ENCODE measurements around the gene ERC1.
"Not testable (repeated sequence)": the region's sequence is repeated elsewhere in the genome, so short reads cannot be mapped to it uniquely, and the experiment has no call there.

The ERC1 gene

DNA sequence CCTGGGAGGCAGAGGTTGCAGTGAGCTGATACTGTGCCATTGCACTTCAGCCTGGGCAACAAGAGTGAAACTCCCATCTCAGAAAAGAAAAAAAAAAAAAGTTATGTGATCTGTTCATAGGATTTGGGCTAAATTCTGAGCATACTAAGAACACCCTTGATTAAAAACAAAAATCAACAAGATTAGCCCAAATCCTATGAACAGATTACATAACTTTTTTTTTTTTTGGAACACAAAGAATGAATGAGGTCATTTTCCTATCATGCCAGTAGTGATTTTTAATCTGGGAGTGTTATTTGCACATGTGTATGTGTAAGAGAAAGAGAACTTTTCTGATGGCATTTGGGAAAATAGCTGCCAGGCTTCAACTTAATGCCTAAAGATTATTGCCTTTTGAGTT is 208.7 kb downstream of the ERC1 start:
- no peak for DNase-seq

DNA sequence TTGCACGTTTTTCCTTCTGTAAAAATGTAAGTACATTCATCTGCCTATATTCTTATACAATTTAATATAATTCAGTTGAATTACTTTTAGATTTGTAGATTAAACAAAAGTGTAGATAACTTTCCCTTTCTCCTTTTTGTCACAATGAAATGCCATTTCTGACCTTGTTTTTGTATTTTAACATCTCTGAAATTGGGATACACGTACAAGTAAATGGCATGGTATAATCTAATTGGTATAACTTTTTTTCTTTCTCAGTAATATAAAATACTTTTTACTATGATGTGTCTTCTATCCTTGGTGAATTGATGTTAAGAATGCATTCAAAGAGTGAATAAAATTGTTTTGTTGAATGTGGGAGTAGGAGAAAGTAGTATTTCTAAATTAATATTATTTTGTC is 210.0 kb downstream of the ERC1 start:
- DNase-seq = no peak

DNA sequence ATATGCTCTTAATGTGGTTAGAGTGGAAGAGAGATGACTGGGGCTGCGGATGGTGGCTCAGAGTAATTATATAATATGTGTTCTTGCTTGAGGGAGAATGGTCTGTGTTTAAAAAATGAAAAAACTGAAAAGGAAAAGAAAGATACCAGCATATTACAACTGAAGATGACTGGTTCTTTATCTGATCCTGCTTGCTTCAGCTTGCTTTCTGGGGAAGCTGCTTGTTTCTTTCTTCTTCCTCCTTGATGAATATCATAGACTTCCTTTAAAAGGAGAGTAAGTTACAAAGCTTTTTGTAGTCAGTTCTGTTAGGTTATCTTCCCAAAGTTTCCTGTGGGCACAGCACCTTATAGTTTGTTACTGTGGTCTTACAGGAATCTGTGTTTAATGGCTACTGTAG is 210.9 kb downstream of the ERC1 start:
- DNase-seq = no peak

DNA sequence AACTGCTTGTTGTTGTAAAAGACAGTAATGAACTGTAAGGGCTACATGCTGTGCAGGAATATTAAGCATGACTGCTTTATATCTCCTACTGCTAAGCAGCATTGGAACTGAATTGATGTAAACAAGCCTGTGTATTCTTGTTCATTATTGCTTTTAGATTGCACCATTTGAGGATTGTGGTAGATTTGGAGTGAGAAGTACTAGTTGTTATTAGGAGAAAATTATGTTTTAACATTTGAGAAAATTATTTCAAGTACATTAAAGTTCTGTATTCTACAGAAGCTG is 212.7 kb downstream of the ERC1 start:
- DNase-seq = no peak

DNA sequence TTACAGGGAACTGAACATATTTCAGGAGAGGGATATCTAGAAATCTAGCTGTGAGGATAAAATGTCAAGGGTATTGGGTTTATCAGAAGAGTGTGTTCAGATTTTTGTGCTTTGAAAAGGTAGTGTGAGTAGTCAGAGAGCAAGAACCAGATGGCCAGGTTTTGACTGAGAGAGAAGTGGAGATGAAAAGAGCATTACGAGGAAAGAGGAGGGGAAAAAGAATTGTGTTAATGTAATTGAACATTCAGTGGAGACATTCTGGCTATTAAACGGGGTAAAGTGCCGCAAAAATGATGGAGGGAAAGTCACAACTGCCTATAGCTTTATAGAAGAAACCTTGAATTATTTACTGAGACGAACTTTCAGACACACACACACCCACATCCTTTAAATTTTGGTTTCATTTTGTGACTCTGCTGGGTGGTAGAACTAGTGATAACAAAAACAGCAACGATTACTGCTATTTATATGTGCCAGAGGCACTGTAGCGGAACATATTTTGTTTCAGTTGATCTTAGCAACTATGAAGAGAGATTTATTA is 213.6 kb downstream of the ERC1 start:
- DNase-seq = no peak

DNA sequence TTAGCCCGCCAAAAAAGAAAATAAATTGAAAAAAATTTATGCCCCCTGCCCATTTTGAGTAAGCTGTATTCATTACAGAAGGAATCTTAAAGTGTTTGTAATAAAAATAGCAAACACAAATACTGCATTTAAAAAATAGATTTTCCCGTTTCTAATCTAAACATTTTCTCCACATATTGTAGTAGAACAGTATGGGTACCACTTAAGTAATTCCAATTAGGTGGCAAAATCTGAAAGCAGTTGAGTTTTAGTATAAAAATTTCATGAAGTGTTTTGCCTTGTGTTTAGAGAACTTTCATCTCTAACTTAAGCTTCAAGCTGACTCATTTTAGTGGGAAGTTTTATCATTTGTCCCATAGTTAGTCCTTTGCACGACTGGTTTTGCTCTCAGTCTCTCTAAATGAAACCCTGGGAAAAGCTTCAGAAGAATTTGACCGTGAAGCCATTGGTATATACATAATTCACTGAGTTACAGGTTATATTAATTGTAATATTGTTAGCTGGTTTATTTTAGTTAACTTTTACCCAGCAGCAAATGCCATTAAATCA is 214.6 kb downstream of the ERC1 start:
- no peak for DNase-seq

DNA sequence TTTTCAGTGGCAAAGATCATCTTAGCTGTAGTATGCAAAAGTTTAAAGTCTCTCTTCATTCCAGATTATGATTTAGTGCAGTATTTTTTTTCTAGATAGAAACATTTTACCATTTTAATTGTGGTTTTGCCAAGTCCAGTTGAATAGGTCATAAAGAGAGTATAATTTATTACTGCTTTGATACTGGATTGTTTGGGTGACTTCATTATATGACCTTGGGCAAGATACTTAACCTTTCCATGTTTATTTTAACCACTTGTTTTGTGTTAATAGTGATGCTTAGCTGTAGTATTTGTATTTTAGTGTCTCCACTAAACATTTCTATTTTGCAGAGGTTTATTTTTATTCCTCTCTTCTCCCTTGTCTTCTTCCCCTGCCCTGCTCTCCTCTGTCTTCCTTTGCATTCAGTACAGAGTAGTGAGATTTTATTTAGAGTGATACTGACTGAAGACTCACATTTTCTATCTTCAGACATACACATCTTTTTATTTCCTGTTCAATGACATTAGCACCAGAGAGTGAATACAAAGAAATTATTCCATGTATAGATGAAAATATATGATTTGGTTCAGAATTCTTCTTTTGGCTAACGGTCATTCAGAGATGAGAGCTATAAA is 215.2 kb downstream of the ERC1 start:
- DNase-seq = no peak

DNA sequence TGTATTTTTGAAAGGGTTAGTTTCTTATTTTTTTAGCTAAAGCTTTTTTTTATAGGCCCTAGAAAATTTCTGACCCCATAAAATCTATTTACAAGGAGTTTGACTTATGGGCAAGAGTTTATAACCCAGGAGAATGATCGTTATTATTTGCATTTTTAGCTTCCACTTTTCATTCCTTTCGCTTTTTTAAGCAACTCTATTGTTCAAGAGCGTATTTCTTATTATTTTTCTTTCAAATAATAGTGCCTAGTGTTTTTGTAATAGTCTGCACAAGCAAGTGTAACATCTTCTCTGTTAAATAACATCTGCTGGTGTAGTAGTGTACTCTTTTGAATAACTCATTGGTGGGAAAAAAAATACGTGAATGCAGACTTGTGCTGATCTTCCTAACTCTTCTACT is 216.3 kb downstream of the ERC1 start:
- no peak for DNase-seq

DNA sequence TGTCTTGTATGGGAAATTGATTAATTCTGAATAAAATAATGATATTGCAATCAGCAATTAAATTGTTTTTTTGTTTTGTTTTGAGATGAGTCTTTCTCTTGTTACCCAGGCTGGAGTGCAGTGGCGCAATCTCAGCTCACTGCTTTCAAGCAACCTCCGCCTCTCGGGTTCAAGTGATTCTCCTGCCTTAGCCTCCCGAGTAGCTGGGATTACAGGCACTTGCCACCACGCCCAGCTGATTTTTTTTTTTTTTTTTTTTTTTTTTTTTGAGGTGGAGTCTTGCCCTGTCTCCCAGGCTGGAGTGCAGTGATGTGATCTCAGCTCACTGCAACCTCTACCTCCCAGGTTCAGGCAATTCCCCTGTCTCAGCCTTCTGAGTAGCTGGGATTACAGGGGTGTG is 217.7 kb downstream of the ERC1 start:
- DNase-seq = not testable (repeated sequence)

DNA sequence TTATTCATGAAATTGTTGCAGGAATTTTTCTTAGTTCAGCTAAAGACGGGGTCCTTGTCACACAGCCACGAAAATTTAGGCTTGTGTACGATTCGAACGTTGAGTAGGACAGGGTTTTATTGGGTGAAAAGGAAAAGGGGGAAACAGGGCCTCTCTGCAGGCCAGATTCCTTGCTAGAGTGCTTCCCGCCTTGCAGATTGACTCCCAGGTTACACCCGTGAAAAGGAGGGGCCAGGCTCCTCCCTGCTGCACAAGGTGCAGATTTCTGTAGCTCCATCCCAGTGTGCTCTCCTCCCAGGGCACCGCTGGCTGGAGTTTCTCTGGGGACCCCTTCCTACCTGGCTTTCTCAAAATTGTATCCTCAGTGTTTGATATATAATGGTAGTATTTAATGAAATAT is 221.5 kb downstream of the ERC1 start:
- DNase-seq = no peak

DNA sequence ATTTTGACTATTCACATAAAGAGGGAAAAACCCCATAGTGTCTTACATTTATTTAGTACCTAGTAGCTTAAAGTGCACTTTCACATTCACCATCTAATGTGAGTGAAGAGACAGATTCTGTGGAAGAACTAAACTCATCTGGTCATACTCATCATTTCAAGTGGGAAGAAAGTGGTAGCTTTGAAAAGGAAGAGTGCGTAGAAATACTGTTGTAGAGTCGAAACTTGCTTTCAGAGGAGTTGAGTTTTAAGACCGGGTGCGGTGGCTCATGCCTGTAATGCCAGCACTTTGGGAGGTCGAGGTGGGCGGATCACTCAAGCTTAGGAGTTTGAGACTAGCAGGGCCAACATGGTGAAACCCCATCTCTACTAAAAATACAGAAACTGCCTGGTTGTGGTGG is 222.2 kb downstream of the ERC1 start:
- no peak for DNase-seq

DNA sequence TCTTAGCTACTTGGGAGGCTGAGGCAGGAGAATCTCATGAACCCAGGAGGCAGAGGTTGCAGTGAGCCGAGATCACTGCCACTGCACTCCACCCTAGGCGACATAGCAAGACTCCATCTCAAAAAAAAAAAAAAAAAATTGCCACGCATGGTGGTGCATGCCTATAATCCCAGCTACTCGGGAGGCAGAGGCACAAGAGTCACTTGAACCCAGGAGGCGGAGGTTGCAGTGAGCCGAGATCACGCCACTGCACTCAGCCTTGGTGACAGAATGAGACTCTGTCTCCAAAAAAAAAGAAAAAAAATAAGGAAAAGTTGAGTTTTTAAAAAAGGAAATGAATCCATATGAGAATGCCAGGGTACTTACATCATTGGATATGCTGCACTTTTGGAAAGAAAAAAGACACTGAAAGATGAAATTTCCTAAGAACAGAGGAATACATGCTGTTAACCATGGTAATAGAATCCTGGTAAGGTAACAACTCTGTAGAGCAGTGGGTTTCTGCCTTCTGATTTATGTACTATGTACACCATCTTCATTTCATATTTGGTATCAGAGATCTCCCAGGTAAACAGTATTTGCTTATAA is 222.7 kb downstream of the ERC1 start:
- DNase-seq = no peak

DNA sequence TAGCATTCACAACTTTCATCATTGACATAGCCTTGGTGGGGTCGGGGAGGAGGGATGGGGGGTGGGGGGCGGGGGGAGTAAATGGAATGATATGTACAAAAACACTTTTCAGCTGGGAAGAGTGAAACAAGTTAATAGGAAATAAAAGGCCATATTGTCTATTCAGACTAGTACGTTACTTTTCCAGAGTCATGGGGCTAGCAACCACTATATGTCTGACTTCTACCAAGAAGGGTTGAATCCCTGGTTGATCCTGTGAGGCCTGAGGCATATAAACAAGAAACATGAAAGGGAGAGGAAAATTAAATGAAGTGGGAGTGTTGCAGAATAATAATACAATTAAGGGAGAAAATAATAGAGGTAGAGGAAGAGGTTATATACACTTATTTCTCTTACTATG is 225.5 kb downstream of the ERC1 start:
- no peak for DNase-seq

DNA sequence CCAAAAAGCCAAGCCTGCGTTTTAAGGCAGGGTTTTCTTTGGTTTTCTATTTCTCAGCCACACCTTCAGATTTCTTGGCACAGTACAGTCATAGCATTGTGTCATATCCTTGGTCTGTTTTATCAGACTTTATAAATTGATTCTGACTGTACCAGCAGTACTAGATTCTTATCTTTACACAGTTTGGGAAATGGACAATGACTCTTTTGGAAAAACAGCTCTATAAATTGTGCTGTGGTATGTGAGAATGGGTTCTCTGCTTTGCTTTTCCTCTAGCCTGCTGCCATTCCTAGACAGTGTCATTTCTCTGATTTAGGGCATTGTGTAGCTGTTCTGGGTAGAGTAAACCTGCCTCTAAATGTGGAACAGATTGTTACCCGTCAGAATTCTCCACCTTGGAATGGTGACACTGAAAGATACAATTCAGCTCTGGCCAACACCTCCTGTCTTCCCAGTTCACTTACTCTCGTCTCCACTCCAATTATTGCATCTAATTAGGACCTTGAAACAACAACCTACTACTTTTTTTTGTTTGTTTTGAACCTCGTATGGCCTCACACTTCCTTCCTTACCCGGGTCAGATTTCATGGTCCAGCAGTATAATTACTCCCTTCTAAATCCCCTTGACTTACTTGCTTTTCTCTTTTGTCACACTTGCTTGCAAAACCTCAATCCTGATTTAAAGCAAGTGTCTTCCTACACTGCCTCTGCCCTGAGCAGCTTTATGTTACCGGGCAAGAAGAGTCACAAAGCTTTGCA is 226.3 kb downstream of the ERC1 start:
- no peak for DNase-seq

DNA sequence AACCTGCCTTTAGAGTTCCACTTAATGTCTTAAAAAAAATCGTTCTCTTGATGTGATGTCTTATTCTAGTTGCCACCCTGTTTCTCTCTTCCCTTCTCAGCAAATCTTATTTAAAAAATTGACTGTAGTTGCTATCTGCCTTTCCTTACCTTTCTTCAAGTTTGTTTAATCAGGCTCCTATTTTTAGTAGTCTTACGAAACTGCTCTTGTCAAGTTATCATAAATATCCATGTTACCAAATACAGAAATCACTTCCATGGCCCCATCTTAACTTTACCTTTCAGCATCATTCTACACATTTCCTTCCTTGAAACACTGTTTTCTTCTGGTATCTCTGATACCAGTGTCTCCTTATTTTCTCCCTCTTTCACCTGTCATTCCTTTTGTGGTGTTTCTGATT is 227.3 kb downstream of the ERC1 start:
- no peak for DNase-seq

DNA sequence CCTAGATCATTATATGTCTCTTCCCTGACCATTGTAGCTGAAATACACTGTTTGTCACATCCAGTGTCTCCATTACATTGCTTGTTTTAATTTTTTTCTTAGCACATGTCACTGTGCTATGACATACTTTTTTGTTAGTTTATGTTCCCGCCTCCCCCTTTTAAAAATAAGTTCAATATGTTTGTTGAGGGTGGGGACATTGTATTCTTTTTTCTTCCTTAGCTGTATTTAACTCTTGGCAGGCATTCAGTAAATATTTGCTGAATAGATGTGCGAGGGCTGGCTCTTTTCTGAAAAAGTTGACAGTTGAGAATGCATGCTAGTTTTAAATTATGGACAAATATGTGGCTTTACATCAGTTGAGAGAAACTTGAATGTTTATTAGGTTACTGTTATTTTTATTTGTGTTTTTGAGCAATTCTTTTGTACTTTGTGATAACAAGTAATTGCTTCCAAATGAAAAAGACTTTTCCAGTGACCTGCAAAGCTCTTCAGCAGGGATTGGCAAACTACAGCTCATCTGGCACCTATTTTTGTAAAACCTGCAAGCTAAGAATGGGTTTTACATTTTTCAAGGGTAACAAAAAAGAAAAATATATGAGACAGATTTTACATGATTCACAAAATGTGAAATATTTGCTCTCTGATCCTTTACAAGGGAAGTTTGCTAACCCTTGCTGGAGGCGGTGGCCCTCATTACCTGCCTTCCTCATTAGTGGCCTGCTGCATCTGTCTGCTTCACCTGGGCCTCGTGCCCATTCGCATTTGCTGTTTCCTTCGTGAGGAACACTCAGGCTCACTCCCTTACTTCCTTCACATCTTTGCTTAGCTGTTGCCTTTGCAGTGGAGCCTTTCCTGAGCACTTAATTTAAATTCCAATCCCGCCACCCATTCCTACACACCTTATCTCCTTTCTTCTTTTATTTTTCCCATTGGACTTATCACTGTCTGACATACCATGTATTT is 229.4 kb downstream of the ERC1 start:
- no peak for DNase-seq

DNA sequence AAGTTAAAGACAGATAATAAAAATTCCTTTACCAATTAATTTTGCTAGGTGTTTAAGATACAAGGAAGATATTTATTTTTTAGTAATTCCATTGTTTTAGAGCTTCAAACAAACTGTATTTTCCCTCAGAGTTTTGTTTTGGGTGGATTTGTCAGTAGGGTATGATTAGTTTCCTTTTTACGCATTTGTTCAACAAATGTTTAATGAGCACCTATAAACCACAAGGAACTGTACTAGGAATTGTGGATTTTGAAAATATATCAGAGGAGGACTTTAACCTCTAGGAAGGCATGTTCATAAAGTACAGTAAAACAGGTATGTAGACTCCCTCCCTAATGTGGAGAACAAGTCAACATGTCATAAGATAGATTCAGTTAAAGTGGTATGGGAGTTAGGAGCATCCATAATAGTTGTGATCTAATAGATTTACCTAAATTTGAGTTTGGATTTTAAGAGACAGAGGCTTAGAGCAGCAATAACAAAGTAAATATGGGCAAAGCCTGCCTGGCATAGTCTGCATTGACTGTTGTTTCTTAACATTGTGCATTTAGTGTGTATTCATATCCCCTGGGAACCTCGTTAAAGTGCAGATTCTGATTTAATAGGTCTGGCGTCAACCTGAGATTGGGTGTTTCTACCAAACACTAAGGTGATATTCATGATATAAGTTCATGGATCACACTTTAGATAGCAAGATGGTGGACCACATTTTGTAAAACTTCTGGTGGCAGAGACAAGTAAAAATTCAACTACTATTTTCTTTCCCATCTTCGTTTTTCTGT is 232.0 kb downstream of the ERC1 start:
- DNase-seq = no peak

DNA sequence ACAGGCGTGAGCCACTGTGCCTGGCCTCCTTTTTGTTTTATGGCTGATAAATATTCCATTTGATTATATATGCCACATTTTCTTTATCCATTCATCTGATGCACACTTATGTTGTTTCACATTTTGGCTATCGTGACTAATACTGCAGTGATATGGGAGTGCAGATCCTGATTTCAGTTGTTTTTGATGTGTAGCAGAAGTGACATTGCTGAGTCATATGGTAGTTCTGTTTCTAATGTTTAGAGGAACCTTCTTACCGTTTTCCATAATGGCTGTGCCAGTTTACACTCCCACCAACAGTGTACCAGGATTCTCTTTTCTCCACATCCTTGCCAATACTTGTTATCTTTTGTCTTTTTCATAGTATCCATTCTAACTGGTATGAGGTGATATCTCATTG is 235.9 kb downstream of the ERC1 start:
- DNase-seq = no peak

DNA sequence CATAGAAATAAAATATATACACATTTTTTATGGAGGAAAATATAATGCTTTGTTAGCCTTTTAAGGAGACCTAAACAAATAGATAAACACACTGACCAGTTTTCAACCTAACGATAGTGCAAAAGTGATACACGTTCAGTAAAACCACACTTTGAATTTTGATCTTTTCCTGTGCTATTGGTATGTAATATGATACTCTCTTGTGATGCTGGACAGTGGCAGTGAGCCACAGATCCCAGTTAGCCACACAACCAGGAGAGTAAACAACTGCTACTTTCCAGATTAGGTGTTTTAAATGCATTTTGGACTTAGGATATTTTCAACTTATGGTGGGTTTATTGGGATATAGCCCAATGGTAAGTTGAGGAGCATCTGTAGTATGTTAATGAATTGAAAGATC is 243.1 kb downstream of the ERC1 start:
- no peak for DNase-seq

DNA sequence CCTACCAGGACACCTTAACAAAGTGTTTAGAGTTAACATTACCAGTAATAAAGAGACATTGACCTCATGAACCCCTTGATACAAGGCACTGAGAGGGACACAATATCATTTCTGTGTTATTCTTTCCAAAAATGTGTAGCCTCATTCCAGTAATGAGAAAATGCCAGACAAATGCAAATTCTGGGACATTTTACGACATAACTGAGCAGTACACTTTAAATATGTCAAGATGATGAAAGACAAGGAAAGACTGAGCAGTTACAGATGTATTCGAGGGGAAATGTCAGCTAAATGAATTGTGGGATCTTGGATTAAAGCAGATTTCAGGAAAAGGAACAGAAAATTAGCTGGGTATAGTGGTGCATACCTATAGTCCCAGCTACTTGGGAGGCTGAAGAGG is 255.6 kb downstream of the ERC1 start:
- no peak for DNase-seq

DNA sequence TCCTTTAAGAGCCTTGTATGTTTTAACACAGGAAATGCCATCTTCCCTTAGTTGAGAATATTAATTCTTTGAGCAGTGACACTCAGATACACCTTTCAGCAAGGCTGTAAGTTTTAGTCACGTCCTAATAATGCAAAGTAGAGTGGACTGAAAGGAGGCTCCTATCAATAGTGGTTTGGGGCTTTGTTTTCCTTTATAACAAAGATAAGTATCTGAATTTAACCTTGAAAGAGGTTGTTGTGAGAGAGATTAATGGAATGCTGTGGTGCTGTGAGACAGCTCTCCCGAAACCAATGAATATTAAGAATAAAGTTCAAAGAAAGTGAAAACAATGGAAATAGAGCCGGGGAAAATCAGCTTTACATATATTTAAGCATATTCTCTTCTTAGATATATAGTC is 259.6 kb downstream of the ERC1 start:
- DNase-seq = no peak

DNA sequence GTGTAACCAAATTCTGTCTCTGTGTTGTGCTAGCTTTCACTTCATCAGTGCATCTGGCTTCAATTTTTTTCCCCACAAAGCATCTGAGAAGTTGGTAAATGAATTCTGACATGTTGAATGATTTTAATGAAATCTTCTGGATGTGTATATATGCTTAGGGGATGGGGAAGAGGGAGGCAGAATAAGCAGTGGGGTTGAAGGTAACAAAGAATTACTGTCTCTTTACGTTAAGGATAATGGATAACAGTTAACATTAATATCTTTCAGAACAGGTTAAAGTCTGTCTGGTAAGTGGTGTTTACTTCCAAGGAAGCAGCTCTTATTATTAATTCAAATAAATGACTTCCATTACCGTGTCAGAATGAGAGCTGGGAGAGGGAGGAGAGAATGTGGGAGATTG is 261.7 kb downstream of the ERC1 start:
- DNase-seq = no peak

All from activated CD8-positive, alpha-beta memory T cell treated with anti-CD3 and anti-CD28 coated beads, Interleukin-2, amount 50 U/mL, for 4 hours (primary cell).